H1 (cell line): Measurements from ENCODE around the gene SPATS2. TPM values are rescaled to one million over a fixed set of nuclear protein-coding genes. Genes with fewer than 3 reads are reported as not detected.

ENCODE experiments used
- CTCF ChIA-PET: fragments of 300-600 bp; sonication (Branson Sonifier 250); formaldehyde crosslinking; loops from one replicate; lab custom pipeline; 2021; ENCODE audit not compliant: partially characterized antibody; lab: Charles Lee
- POLR2A ChIA-PET: fragments of 300-600 bp; sonication (Branson Sonifier 250); formaldehyde crosslinking; loops from one replicate; lab custom pipeline; 2021; ENCODE audit warnings: inconsistent platforms; ENCODE audit not compliant: partially characterized antibody; lab: Charles Lee
- DNase-seq, 2 experiments: peaks; one replicate each; pipeline versions ENCODE4 v3.0.0 to v3.0.0-alpha.2; 2010 to 2022; ENCODE audit warnings: low spot score in 2 of 2, low read depth in 1 of 2, mixed read lengths in 1 of 2
- FAIRE-seq: peaks from 2 replicates; lab custom pipeline; 2011; peaks lifted over from hg19 to GRCh38; lab: Jason Lieb, UNC
- H2AFZ ChIP-seq: 2 replicates; pipeline ENCODE4 v1.8.1; 2012; ENCODE audit warnings: low read length, inconsistent platforms
- H2AK5ac ChIP-seq: 2 replicates; pipeline ENCODE4 v1.6.1; 2013; ENCODE audit warnings: low read depth, low read length
- H2BK120ac ChIP-seq: replicated peaks from 2 replicates; pipeline ENCODE3; 2013; ENCODE audit warnings: low read depth, low read length, inconsistent platforms
- H2BK12ac ChIP-seq: 2 replicates; pipeline ENCODE4 v1.6.1; 2013; ENCODE audit warnings: low read depth, low read length
- H2BK15ac ChIP-seq: 2 replicates; pipeline ENCODE4 v1.6.1; 2013; ENCODE audit warnings: low read length
- H2BK20ac ChIP-seq: 2 replicates; pipeline ENCODE4 v1.6.1; 2013; ENCODE audit warnings: low read length
- H2BK5ac ChIP-seq: 2 replicates; pipeline ENCODE4 v1.6.1; 2013; ENCODE audit warnings: low read depth, low read length
- H3K14ac ChIP-seq: 2 replicates; pipeline ENCODE4 v1.6.1; 2013; ENCODE audit warnings: inconsistent platforms; ENCODE audit not compliant: insufficient read length
- H3K18ac ChIP-seq: 2 replicates; pipeline ENCODE4 v1.6.1; 2013; ENCODE audit warnings: low read length; ENCODE audit errors: extremely low read depth
- H3K23ac ChIP-seq: 2 replicates; pipeline ENCODE4 v1.6.1; 2013; ENCODE audit warnings: inconsistent platforms; ENCODE audit not compliant: insufficient read length
- H3K23me2 ChIP-seq: 2 replicates; pipeline ENCODE4 v1.6.1; 2013; ENCODE audit warnings: low read depth, low read length
- H3K27ac ChIP-seq: 2 replicates; pipeline ENCODE4 v1.6.1; 2011; ENCODE audit warnings: low read depth, low read length, inconsistent platforms
- H3K27me3 ChIP-seq, 4 experiments: replicated peaks in 1 of 4; 1 replicate in 1 of 4; 2 replicates in 3 of 4; pipeline versions ENCODE4 v1.6.1 to v1.8.1; 2011 to 2013; ENCODE audit warnings: low read length in 3 of 4, mild to moderate bottlenecking in 3 of 4, inconsistent platforms in 2 of 4, mixed read lengths in 2 of 4, moderate library complexity in 1 of 4; ENCODE audit not compliant: control insufficient read depth in 3 of 4, insufficient read depth in 3 of 4; ENCODE audit errors: extremely low read depth in 1 of 4
- H3K36me3 ChIP-seq, 4 experiments: 2 replicates each; pipeline versions ENCODE4 v1.6.1 to v1.8.1; 2011 to 2013; ENCODE audit warnings: mild to moderate bottlenecking in 4 of 4, low read length in 3 of 4, moderate library complexity in 2 of 4, control low read depth in 1 of 4, inconsistent platforms in 1 of 4; ENCODE audit not compliant: insufficient read depth in 4 of 4, control insufficient read depth in 2 of 4
- H3K4ac ChIP-seq: replicated peaks from 2 replicates; pipeline ENCODE3; 2013; ENCODE audit warnings: low read length, low read depth, mixed read lengths, inconsistent platforms; ENCODE audit not compliant: insufficient read length
- H3K4me1 ChIP-seq, 4 experiments: replicated peaks in 1 of 4; 1 replicate in 1 of 4; 2 replicates in 3 of 4; pipeline versions ENCODE4 v1.6.1 to v1.8.1; 2011 to 2013; ENCODE audit warnings: low read length in 3 of 4, inconsistent platforms in 2 of 4, mixed read lengths in 1 of 4; ENCODE audit not compliant: insufficient read depth in 4 of 4, control insufficient read depth in 3 of 4
- H3K4me2 ChIP-seq, 2 experiments: 2 replicates each; pipeline versions ENCODE4 v1.6.1 to v1.8.1; 2011 to 2013; ENCODE audit warnings: low read depth in 2 of 2, low read length in 2 of 2, control low read depth in 1 of 2, inconsistent platforms in 1 of 2, mild to moderate bottlenecking in 1 of 2; ENCODE audit not compliant: insufficient read depth in 1 of 2
- H3K4me3 ChIP-seq, 4 experiments: fragments of 200-600, 300-600 bp in 1 of 4; sonication (generic), shearing (Covaris generic), sonication (Bioruptor Twin) in 1 of 4; 2 replicates each; pipeline versions ENCODE4 v1.5.1 to v1.8.1; 2011 to 2016; ENCODE audit warnings: low read length in 4 of 4, low read depth in 3 of 4, control low read depth in 2 of 4, inconsistent platforms in 2 of 4, mild to moderate bottlenecking in 2 of 4, mixed read lengths in 1 of 4, moderate library complexity in 1 of 4; ENCODE audit not compliant: insufficient read depth in 2 of 4; ENCODE audit errors: extremely low read depth in 1 of 4
- H3K56ac ChIP-seq: replicated peaks from 2 replicates; pipeline ENCODE3; 2013; ENCODE audit warnings: low read depth, mild to moderate bottlenecking, mixed read lengths, low read length, inconsistent platforms; ENCODE audit not compliant: insufficient read length
- H3K79me1 ChIP-seq: 2 replicates; pipeline ENCODE4 v1.6.1; 2013; ENCODE audit warnings: low read depth, low read length, control low read depth
- H3K79me2 ChIP-seq, 2 experiments: 2 replicates each; pipeline versions ENCODE4 v1.6.1 to v1.8.1; 2012 to 2013; ENCODE audit warnings: low read length in 2 of 2, mild to moderate bottlenecking in 2 of 2, inconsistent platforms in 1 of 2; ENCODE audit not compliant: insufficient read depth in 2 of 2, control insufficient read depth in 1 of 2
- H3K9ac ChIP-seq, 4 experiments: replicated peaks in 1 of 4; 1 replicate in 1 of 4; 2 replicates in 3 of 4; pipeline versions ENCODE4 v1.6.1 to v1.8.1; 2011 to 2013; ENCODE audit warnings: low read depth in 3 of 4, low read length in 3 of 4, control low read depth in 2 of 4, mild to moderate bottlenecking in 2 of 4, moderate library complexity in 2 of 4, inconsistent platforms in 1 of 4; ENCODE audit errors: extremely low read depth in 1 of 4
- H3K9me3 ChIP-seq, 2 experiments: 2 replicates each; pipeline versions ENCODE4 v1.6.1 to v1.8.1; 2012 to 2013; ENCODE audit warnings: mild to moderate bottlenecking in 2 of 2, moderate library complexity in 2 of 2, control low read depth in 1 of 2, inconsistent platforms in 1 of 2, low read depth in 1 of 2, low read length in 1 of 2, mixed read lengths in 1 of 2; ENCODE audit not compliant: insufficient read depth in 2 of 2
- H4K20me1 ChIP-seq, 2 experiments: replicated peaks in 1 of 2; 2 replicates each; pipeline versions ENCODE3 to v1.8.1; 2011 to 2013; ENCODE audit warnings: inconsistent platforms in 2 of 2, low read length in 2 of 2, mild to moderate bottlenecking in 1 of 2; ENCODE audit not compliant: insufficient read depth in 2 of 2, control insufficient read depth in 1 of 2
- H4K5ac ChIP-seq: 2 replicates; pipeline ENCODE4 v1.6.1; 2013; ENCODE audit warnings: low read length, low read depth, mixed read lengths, inconsistent platforms; ENCODE audit not compliant: insufficient read length
- H4K8ac ChIP-seq: 2 replicates; pipeline ENCODE4 v1.8.0; 2013; ENCODE audit warnings: mild to moderate bottlenecking, moderate library complexity, low read length, inconsistent platforms; ENCODE audit not compliant: insufficient read depth; ENCODE audit errors: extremely low read depth
- H4K91ac ChIP-seq: replicated peaks from 2 replicates; pipeline ENCODE3; 2013; ENCODE audit warnings: low read length, mixed read lengths, inconsistent platforms; ENCODE audit not compliant: insufficient read length
- CHD2 ChIP-seq: IDR thresholded peaks from 2 replicates; pipeline ENCODE4 v1.6.1; 2012; ENCODE audit warnings: low read length, improper control_type of control experiment
- EP300 ChIP-seq, 2 experiments: IDR thresholded peaks; 1 replicate in 1 of 2; 2 replicates in 1 of 2; pipeline ENCODE4 v1.6.1; 2011 to 2012; ENCODE audit warnings: low read depth in 2 of 2, low read length in 2 of 2, mild to moderate bottlenecking in 2 of 2, borderline replicate concordance in 1 of 2, inconsistent platforms in 1 of 2, moderate library complexity in 1 of 2
- GABPA ChIP-seq: IDR thresholded peaks from 2 replicates; pipeline ENCODE4 v1.6.1; 2011; ENCODE audit warnings: mild to moderate bottlenecking, low read length, moderate library complexity, borderline replicate concordance; ENCODE audit not compliant: insufficient read depth
- RNF2 ChIP-seq: fragments of 200-900, 300-1000 bp; sonication (generic); IDR thresholded peaks from 2 replicates; pipeline ENCODE4 v1.7.1; 2016; ENCODE audit warnings: borderline replicate concordance, low read depth, mild to moderate bottlenecking, antibody characterized with exemption, low read length; ENCODE audit not compliant: poor library complexity, severe bottlenecking; ENCODE audit errors: missing control alignments
- SAP30 ChIP-seq: fragments of 300-600 bp; sonication (generic); IDR thresholded peaks from 2 replicates; pipeline ENCODE4 v1.7.1; 2012; ENCODE audit warnings: low read length, moderate library complexity, mild to moderate bottlenecking, inconsistent platforms; ENCODE audit not compliant: insufficient read depth, insufficient replicate concordance
- SP1 ChIP-seq: IDR thresholded peaks from 2 replicates; pipeline ENCODE4 v1.6.1; 2011; ENCODE audit warnings: low read depth, low read length
- SP2 ChIP-seq: IDR thresholded peaks from 2 replicates; pipeline ENCODE4 v1.6.1; 2012; ENCODE audit warnings: mild to moderate bottlenecking, low read length, inconsistent platforms
- SUZ12 ChIP-seq: fragments of 200-600 bp; sonication (generic); IDR thresholded peaks from 2 replicates; pipeline ENCODE4 v1.6.1; 2012; ENCODE audit warnings: mild to moderate bottlenecking, inconsistent platforms, low read length, moderate library complexity, mixed read lengths
- TAF1 ChIP-seq: IDR thresholded peaks from 2 replicates; pipeline ENCODE4 v1.6.1; 2011; ENCODE audit warnings: mild to moderate bottlenecking, low read depth, low read length
- TAF7 ChIP-seq: optimal IDR thresholded peaks from 2 replicates; pipeline ENCODE3; 2011; ENCODE audit warnings: low read depth, mild to moderate bottlenecking, inconsistent platforms, low read length, moderate library complexity, borderline replicate concordance
- TCF12 ChIP-seq: IDR thresholded peaks from 2 replicates; pipeline ENCODE4 v1.6.1; 2011; ENCODE audit warnings: low read depth, mild to moderate bottlenecking, low read length
- WGBS, 2 experiments: shearing (Covaris generic) in 1 of 2; methylation state at CpG; one replicate each; pipeline versions ENCODE4 v1.1.6 to v1.1.7; 2013 to 2015; ENCODE audit warnings: low lambda C conversion rate in 2 of 2, mixed read lengths in 2 of 2, inconsistent platforms in 1 of 2, low coverage in 1 of 2, missing lambda C conversion rate in 1 of 2; ENCODE audit not compliant: insufficient replicate concordance in 2 of 2, insufficient coverage in 1 of 2, insufficient read length in 1 of 2; ENCODE audit errors: extremely low coverage in 1 of 2, missing lambda C conversion rate in 1 of 2; 5-methylcytosine and 5-hydroxymethylcytosine counted together
- polyA plus RNA-seq, 7 experiments: library from polyadenylated mRNA; depleted of rRNA in 3 of 7; stranded (reverse) in 5 of 7; unstranded in 2 of 7; fragments of >200 nt in 5 of 7; fragments of 200-250 nt in 2 of 7; gene quantifications; 1 replicate in 5 of 7; 2 replicates in 1 of 7; 4 replicates in 1 of 7; pipeline versions ENCODE4 v1.2.1 to v1.2.3, GENCODE V29; 2011 to 2013; ENCODE audit warnings: missing spikeins in 2 of 7, mixed read lengths in 2 of 7
- total RNA-seq: library from RNA; stranded (reverse); fragmentation: NEBNext Ultra II Directional; extraction: Animal tissue kit (Norgen Biotek cat#: 25700); gene quantifications from 2 replicates; pipeline ENCODE4 v1.2.1, GENCODE V29; 2021

Gene SPATS2
- total and polyA plus RNA-seq, 2 of the 8 experiments (the other 6 are each of a cell fraction or from before 2014, with no cell fraction given), result 19.2 to 24.5 TPM

DNA sequence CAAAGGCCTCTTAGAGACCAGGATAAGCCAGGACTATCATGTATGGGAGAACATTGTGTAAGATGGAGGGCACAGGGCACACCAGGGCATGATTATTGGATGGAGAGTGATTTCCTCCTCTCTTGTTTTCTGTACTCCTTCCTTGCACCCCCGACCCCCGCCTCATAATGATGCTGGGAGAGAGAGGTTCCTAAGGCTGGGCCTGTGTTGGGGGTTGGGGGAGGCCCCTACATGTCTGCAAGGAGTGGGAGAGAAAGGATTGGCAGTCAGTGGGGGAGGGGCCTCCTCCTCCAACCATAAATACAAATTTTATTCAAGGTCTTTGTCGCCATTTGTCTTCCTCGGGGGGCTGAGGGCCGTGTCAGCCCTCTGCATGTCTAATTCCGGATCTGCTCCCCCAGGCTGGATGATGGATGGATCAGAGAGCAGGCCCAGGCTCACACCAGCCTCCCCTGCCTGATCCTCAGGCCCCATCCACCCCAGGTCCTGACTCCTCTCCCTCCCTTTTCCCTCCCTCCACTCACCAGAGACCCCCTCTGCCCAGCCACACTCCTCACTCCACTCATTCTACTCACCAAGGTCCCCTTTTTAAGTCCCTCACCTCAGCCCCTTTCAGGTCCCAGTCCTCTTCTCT is 28.3 kb upstream of the SPATS2 start:
- H2AK5ac ChIP-seq, result no peak overlapping the region
- ChIA-PET CTCF (interaction anchor here (1.0 to 12.7 kb wide), 8 partner anchors 11 to 368 kb away, joined by 3 to 276 read pairs (median 5); partner anchors contain the start of genes DNAJC22, PRPH and TROAP), POLR2A (interaction anchor here (0.7 to 5.0 kb wide), 5 partner anchors 8 to 45 kb away, joined by 4 to 32 read pairs (median 4); partner anchors contain the start of genes DNAJC22, PRPH and TROAP)
- H2BK120ac ChIP-seq, result no peak overlapping the region
- H3K79me1 ChIP-seq, result no peaks in the 10 kb centered on the region
- no peak overlapping the region for H2BK20ac ChIP-seq
- H3K4ac ChIP-seq, result no peak overlapping the region
- peak overlapping the region in 1 of 4 experiments; percentile 35; a peak in 1 of 8 replicates for H3K4me3 ChIP-seq
- TF ChIP-seq SP2 (no peak), SAP30 (no peak), GABPA (no peak), TCF12 (no peak), CHD2 (no peak), RNF2 (peak; percentile 42), TAF7 (no peak), TAF1 (no peak), EP300 (IDR thresholded peaks at IDR 0.05; ENCODE audit: borderline replicate concordance in 1 of 2, low read depth in 2 of 2, low read length in 2 of 2) (no peak), SP1 (no peak), SUZ12 (peak; percentile 32)
- TF ChIP-seq, all 59 proteins: peak for 2
- H3K14ac ChIP-seq, result no peak overlapping the region
- H3K23ac ChIP-seq, result no peak overlapping the region
- H3K23me2 ChIP-seq, result peaks cover 8% of the 10 kb centered on the region
- no peak overlapping the region for H4K8ac ChIP-seq
- no peak overlapping the region for H2BK12ac ChIP-seq
- no peaks in the 10 kb centered on the region for H3K79me2 ChIP-seq
- WGBS, 2 experiments, result 38% methylated on average over 6 of the region's 6 CpGs; no CpG with 5 or more reads in 1 of the 2 experiments
- H3K27ac ChIP-seq, result no peak overlapping the region
- no peak overlapping the region for H4K91ac ChIP-seq
- FAIRE-seq (no peak), DNase-seq (no peak)
- no peak overlapping the region for H4K5ac ChIP-seq
- peaks cover 9 to 10% of the 10 kb centered on the region in 2 experiments for H4K20me1 ChIP-seq
- no peak overlapping the region for H3K56ac ChIP-seq
- H3K9ac ChIP-seq, result no peak overlapping the region
- H3K4me1 ChIP-seq, result peaks cover 4 to 51% (median 34%) of the 10 kb centered on the region in 4 experiments
- H2AFZ ChIP-seq, result no peak overlapping the region
- H2BK15ac ChIP-seq, result no peak overlapping the region
- H3K36me3 ChIP-seq, result peaks cover 0 to 8% (median 0%) of the 10 kb centered on the region in 4 experiments; a peak in 1 of 8 replicates
- H3K9me3 ChIP-seq, result peaks cover 0 to 6% of the 10 kb centered on the region in 2 experiments; a peak in 1 of 4 replicates
- peak overlapping the region; percentile 12 to 35; a peak in 2 of 4 replicates for H3K4me2 ChIP-seq
- peak overlapping the region; percentile 15; the same call in 1 of the 2 replicates for H3K18ac ChIP-seq
- H2BK5ac ChIP-seq, result no peak overlapping the region
- H3K27me3 ChIP-seq, result peaks cover 79 to 99% (median 95%) of the 10 kb centered on the region in 4 experiments
